Left ventricle myocardium inferior (tissue), 1 donor: Measurements from ENCODE around the gene CDHR1. TPM values are rescaled to one million over a fixed set of nuclear protein-coding genes. Genes with fewer than 3 reads are reported as not detected.
A peak's percentile ranks its signal among the peaks of the same experiment; 100 is the strongest.

Source experiments
- DNase-seq: peaks from one replicate; pipeline ENCODE4 v3.0.0-alpha.2; 2020
- H3K27ac ChIP-seq: fragments of 200-600 bp; replicated peaks from 2 replicates; pipeline ENCODE4 v1.8.0; 2021
- H3K27me3 ChIP-seq: fragments of 200-600 bp; 2 replicates; pipeline ENCODE4 v1.8.0; 2021; ENCODE audit warnings: low read depth
- H3K36me3 ChIP-seq: fragments of 200-600 bp; 2 replicates; pipeline ENCODE4 v1.8.0; 2021
- H3K4me1 ChIP-seq: fragments of 200-600 bp; 2 replicates; pipeline ENCODE4 v1.8.0; 2021
- H3K4me3 ChIP-seq: fragments of 200-600 bp; 2 replicates; pipeline ENCODE4 v1.8.0; 2021; ENCODE audit warnings: mild to moderate bottlenecking, moderate library complexity
- H3K9me3 ChIP-seq: fragments of 200-600 bp; replicated peaks from 2 replicates; pipeline ENCODE4 v1.8.0; 2021
- CTCF ChIP-seq: fragments of 200-600 bp; IDR thresholded peaks from 2 replicates; pipeline ENCODE4 v1.8.0; 2021; ENCODE audit warnings: antibody characterized with exemption, mild to moderate bottlenecking, borderline replicate concordance
- intact Hi-C: fragments of 100-400 bp; cut with micrococcal nuclease; formaldehyde crosslinking; loops from one replicate; pipeline ENCODE4 v1.11.0; 2022
- total RNA-seq: library from RNA; stranded (reverse); fragmentation: NEBNext Ultra II Directional; extraction: Animal tissue kit (Norgen Biotek cat#: 25700); gene quantifications from one replicate; pipeline ENCODE4 v1.2.1, GENCODE V29; 2021
- donor health status: DM: no; HTN: yes; CAD: no; lungs with severe emphysema.

Gene CDHR1
- total RNA-seq, 1 donor from 2014 or later: 0.41 TPM

- no peak for TF ChIP-seq CTCF
- no peaks in the 10 kb centered on the region for H3K36me3 ChIP-seq
- H3K4me1 ChIP-seq: peaks cover 4% of the 10 kb centered on the region
- H3K27ac ChIP-seq: peak overlapping the region; percentile 66
- no peak overlapping the region for H3K4me3 ChIP-seq
- DNase-seq: no peak
- intact Hi-C loops: no loop called here
- H3K27me3 ChIP-seq: peaks cover 22% of the 10 kb centered on the region
- no peaks in the 10 kb centered on the region for H3K9me3 ChIP-seq
Measured at GRCh38 chr10:84243759-84244158, 49.4 kb downstream of the CDHR1 start.

- DNase-seq: peak; percentile 60
- intact Hi-C loops: no loop called here
- Histone ChIP-seq H3K4me3 (peak within 1 kb of the TSS; percentile 46), H3K36me3 (no peaks in the 10 kb centered on the region), H3K4me1 (peaks cover 4% of the 10 kb centered on the region), H3K27me3 (peaks cover 24% of the 10 kb centered on the region), H3K9me3 (no peaks in the 10 kb centered on the region), H3K27ac (peak within 1 kb of the TSS; percentile 66)
- TF ChIP-seq CTCF: no peak
Measured at GRCh38 chr10:84244651-84245270, 50.4 kb downstream of the CDHR1 start, which contains the start of gene RGR. Gene RGR (plus strand): TSS chr10:84245053. CDS start chr10:84245091, 38 bp downstream.

GRCh38 chr10:84247496-84247895 lies 53.2 kb downstream of the CDHR1 start:
- peaks cover 36% of the 10 kb centered on the region for H3K27me3 ChIP-seq
- H3K9me3 ChIP-seq: peaks cover 8% of the 10 kb centered on the region
- no peak overlapping the region for H3K4me3 ChIP-seq
- no peak for TF ChIP-seq CTCF
- no peak overlapping the region for H3K27ac ChIP-seq
- intact Hi-C loops: no loop called here
- no peaks in the 10 kb centered on the region for H3K36me3 ChIP-seq
- H3K4me1 ChIP-seq: no peaks in the 10 kb centered on the region
- DNase-seq: no peak

GRCh38 chr10:84248794-84249193 lies 54.5 kb downstream of the CDHR1 start:
- H3K9me3 ChIP-seq: peaks cover 8% of the 10 kb centered on the region
- H3K36me3 ChIP-seq: no peaks in the 10 kb centered on the region
- DNase-seq: no peak
- peaks cover 45% of the 10 kb centered on the region for H3K27me3 ChIP-seq
- TF ChIP-seq CTCF: no peak
- H3K4me1 ChIP-seq: no peaks in the 10 kb centered on the region
- intact Hi-C loops: no loop called here
- no peak overlapping the region for H3K27ac ChIP-seq
- no peak overlapping the region for H3K4me3 ChIP-seq

DNA sequence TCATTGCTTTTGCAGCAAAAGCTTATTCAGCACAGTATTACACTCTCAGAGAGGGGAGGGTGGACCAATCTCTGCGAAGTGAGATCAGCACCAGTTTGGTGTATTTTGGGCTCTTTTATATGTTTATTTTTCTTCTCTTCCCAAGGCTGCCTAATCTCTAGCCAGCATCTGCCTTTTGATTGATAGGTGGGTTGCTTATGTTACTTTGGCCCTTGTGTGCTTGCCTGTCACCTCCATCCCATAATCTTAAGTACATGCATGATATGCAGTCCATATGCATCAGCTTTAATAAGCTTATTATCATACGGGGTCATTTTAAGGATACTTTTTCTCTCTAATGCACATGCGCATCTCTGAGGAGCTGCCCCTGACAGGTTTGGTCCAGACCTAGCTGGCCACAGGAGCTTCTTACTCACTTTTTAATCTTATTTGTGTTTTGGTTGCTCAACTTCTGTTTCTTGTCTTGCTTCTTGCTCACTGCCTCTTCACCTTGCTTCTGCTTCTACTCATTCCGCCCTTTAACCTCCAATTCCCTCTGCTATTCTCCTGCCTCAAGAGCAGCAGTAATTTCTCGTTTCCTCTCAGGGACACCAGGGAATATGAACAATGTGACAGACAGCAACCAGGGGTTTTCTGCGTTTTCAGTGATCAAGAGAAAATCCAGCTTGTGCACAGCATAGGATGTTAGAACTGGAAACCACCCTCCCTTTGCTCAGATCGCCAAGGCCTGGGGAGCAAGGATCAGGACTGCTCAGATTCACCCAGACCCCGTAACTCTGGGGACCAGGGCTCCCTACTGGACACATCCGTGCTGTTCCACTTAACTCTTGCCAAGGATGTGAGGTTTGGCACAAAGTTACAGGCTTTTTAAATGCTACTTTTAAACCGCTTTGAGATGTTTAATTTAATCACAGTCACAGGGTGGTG lies 60.5 kb downstream of the CDHR1 start:
- no peak for DNase-seq
- intact Hi-C loops: no loop called here
- Histone ChIP-seq H3K27me3 (peaks cover 62% of the 10 kb centered on the region), H3K9me3 (peaks cover 8% of the 10 kb centered on the region), H3K36me3 (no peaks in the 10 kb centered on the region), H3K27ac (no peak overlapping the region), H3K4me1 (peaks cover 4% of the 10 kb centered on the region), H3K4me3 (no peak overlapping the region)
- no peak for TF ChIP-seq CTCF
